GM12874 (cell line): ENCODE data around the gene IFT74.

ENCODE experiments used
- TF ChIP-seq, protein P1 (sequence below): IDR thresholded peaks from 2 replicates; pipeline ENCODE4 v1.5.1; 2011; ENCODE audit warnings: low read depth, mild to moderate bottlenecking, control low read depth, low read length, moderate library complexity; ENCODE audit not compliant: insufficient read depth

The IFT74 gene

DNA sequence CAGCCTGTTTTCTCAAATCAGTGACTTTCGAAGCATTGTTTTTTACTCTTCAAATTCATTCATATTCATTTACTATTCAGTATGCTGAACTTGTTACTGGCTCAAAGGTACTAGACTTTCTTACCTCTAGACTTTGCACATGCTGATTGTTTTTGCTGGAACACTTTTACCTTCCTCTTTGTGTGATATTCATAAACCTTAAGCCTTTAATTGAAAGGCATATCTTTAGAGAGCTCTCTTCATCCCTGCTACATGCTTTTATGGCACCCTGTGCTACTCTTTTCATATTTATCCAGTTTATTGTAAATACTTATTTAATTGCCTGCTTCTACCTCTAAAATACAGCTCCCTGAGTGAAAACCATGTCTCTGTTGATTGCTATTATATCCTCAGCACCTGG lies 97.9 kb downstream of the IFT74 start:
- TF ChIP-seq, protein P1, sequence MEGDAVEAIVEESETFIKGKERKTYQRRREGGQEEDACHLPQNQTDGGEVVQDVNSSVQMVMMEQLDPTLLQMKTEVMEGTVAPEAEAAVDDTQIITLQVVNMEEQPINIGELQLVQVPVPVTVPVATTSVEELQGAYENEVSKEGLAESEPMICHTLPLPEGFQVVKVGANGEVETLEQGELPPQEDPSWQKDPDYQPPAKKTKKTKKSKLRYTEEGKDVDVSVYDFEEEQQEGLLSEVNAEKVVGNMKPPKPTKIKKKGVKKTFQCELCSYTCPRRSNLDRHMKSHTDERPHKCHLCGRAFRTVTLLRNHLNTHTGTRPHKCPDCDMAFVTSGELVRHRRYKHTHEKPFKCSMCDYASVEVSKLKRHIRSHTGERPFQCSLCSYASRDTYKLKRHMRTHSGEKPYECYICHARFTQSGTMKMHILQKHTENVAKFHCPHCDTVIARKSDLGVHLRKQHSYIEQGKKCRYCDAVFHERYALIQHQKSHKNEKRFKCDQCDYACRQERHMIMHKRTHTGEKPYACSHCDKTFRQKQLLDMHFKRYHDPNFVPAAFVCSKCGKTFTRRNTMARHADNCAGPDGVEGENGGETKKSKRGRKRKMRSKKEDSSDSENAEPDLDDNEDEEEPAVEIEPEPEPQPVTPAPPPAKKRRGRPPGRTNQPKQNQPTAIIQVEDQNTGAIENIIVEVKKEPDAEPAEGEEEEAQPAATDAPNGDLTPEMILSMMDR: no peak

DNA sequence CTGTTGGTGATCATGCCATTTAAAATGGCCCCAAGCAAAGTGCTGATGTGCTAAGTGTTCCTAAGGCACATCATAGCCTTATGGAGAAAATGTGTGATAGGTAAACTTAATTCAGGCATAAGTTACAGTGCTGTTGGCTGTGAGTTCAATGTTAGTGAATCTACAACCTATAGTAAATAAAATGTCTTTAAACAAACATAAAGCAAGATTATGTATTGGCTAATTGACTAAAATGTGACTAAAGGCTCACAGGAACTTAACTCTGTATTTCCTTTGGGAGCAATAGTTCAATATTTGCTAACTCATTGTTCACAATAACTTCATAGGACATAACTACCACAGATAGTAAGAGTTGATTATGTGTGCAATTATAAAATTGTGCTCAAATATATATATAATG lies 98.6 kb downstream of the IFT74 start:
- TF ChIP-seq, protein P1: no peak

DNA sequence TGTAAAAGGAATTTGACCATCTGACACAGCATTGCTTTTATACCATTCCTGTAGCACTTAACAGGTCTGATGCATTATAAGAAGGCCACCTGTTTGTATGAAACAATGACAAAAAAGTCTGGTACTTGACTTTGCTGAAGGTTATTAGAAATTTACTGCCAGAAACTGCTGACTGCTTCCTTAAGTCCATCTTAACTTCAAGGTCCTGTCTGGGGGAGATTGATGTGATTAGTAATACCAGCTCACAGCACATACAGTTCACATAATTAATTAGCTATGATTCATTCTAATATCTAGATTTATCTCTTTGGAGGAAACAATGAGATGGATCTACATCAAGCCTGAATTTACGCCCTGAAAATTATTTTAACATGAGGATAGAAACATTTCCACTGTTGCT lies 103.2 kb downstream of the IFT74 start:
- TF ChIP-seq, protein P1: no peak

DNA sequence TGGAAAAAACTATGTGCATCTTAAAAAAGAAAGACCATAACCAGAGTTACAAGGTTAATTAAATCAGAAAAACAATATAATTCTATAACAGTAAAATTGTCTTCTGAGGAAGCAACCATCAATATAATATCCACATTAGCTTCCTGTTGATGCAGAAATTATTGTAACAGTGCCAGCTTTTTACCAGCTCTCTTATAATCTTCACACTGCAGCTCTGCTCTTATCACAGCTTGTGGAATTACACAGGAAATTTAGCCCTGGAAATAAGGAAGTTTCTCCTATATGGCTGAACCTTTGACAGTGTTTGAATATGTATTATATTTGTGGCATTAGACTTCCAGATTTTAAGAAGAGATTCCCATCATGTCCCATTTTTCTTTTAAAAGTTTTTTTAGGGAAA lies 103.7 kb downstream of the IFT74 start:
- TF ChIP-seq, protein P1: no peak

DNA sequence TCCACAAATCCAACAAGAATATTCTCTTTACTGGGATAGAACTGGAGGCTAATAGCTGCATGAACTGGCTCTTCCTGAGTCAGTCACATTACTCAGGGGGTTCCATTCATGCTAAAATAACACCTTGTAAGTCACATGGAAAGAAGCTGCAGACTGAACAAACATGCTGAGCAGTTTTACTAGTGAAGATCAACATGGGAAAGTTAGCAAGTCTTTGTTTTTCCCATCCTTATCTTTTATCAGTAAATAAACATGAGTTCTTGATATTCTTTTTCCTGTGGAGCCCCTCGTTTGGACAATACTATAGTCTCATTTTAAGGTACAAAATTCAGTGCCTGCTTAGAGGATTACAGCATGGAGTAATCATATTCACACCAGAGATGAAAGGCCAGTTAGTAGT lies 109.1 kb downstream of the IFT74 start:
- TF ChIP-seq, protein P1: no peak

DNA sequence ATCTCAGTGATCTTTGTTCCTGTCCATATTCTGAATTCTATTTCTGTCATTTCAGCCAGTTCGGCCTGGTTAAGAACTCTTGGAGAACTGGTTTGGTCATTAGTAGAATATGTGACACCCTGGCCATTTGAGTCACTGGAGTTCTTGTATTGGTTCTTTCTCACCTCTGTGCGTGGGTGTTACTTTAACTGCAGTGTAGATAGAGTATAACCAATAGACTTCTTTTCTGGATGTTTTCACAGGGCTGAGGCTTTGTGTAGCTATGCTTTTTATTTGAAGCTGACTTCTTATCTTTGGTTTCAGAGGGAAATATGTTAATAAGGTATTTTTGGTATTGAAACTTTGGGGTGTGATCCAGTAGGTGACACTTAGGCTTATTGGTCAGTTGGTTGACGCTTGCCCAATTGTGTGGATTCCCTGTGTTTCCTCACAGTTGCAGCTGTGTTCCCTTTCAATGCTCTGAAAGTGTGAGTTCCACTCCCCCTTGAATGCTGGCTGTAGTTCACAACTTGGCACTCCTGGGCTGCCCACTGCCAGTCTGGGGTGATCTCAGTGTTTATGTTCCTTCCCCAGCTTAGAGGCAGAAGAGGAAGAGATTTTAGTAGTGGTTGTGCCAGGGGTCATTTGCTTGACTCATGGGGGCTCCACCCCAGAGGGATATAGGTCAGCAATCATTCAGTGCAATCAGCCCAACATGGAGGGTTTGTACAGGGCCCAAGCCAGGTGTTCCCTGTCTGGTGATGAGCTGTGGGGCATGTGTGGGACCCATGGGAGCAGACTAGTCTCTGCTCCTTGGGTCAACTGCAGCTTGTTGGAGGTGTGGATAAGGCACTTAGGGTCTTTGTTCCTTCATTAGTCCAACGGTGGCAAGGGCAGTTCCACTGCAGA lies 117.9 kb downstream of the IFT74 start:
- TF ChIP-seq, protein P1: no peak

DNA sequence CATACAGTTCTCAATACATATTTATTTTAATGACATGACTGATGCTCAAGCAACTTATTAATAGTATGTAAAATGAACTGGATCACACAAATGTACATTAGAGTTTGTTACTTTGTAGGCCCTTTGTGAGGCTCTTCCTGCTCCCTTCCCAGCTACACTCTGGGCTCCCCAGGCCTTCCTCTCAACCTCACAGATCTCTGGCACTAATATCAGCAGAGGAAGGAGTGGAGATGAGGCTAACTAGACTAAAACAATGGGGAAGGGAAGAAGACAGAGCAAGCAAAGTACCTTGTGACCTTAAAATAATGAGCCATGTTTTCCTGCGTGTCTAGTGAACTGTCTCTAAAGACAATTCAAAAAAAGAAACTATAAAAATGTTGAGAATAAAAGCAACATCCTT lies 122.5 kb downstream of the IFT74 start:
- TF ChIP-seq, protein P1: no peak
